ENCODE results near the gene TOX3.

TOX3 gene

GRCh38 chr16:52389045-52389444, 157.9 kb downstream of the TOX3 start:
- TF ChIP-seq CTCF (IDR thresholded peaks at IDR 0.05) = no peak
- Histone ChIP-seq H3K4me3 (no peak overlapping the region), H3K27ac (no peak overlapping the region)
- DNase-seq (ENCODE audit: low spot score) = no peak

Data from coronary artery (tissue), 2 donors.